H1 (cell line): ENCODE data around the gene TRIAP1. TPM values are rescaled to one million over a fixed set of nuclear protein-coding genes. Genes with fewer than 3 reads are reported as not detected.

ENCODE experiments used
- RNF2 ChIP-seq: fragments of 200-900, 300-1000 bp; sonication (generic); IDR thresholded peaks from 2 replicates; pipeline ENCODE4 v1.7.1; 2016; ENCODE audit warnings: borderline replicate concordance, low read depth, mild to moderate bottlenecking, antibody characterized with exemption, low read length; ENCODE audit not compliant: poor library complexity, severe bottlenecking; ENCODE audit errors: missing control alignments
- SIN3A ChIP-seq, 2 experiments: IDR thresholded peaks in 1 of 2; conservative IDR thresholded peaks in 1 of 2; 2 replicates each; pipeline ENCODE4 v1.6.1; 2011 to 2012; ENCODE audit warnings: low read length in 2 of 2, improper control_type of control experiment in 1 of 2, low read depth in 1 of 2, mild to moderate bottlenecking in 1 of 2
- polyA plus RNA-seq, 7 experiments: library from polyadenylated mRNA; depleted of rRNA in 3 of 7; stranded (reverse) in 5 of 7; unstranded in 2 of 7; fragments of >200 nt in 5 of 7; fragments of 200-250 nt in 2 of 7; gene quantifications; 1 replicate in 5 of 7; 2 replicates in 1 of 7; 4 replicates in 1 of 7; pipeline versions ENCODE4 v1.2.1 to v1.2.3, GENCODE V29; 2011 to 2013; ENCODE audit warnings: missing spikeins in 2 of 7, mixed read lengths in 2 of 7
- total RNA-seq: library from RNA; stranded (reverse); fragmentation: NEBNext Ultra II Directional; extraction: Animal tissue kit (Norgen Biotek cat#: 25700); gene quantifications from 2 replicates; pipeline ENCODE4 v1.2.1, GENCODE V29; 2021

The TRIAP1 gene
- total and polyA plus RNA-seq, 2 of the 8 experiments (the other 6 are each of a cell fraction or from before 2014, with no cell fraction given) = 42.0 to 63.4 TPM

GRCh38 chr12:120425797-120426196, 20.4 kb downstream of the TRIAP1 start (continued):
- TF ChIP-seq SIN3A (conservative IDR thresholded peaks at IDR 0.05 in 1 of 2, IDR thresholded peaks at IDR 0.05 in 1 of 2; ENCODE audit: low read depth in 1 of 2, low read length in 2 of 2) = no peak
- TF ChIP-seq RNF2 = no peak
